GM19452 (cell line): Measurements from ENCODE around the gene P2RY13.

Source experiments
- ATAC-seq: cut with Tn5 transposase; IDR thresholded peaks from one replicate; pipeline ENCODE4 v1.9.1; 2021; ENCODE audit not compliant: unreplicated experiment

P2RY13 gene

GRCh38 chr3:151321526-151321925 lies 7.8 kb downstream of the P2RY13 start:
- ATAC-seq: no peak

DNA sequence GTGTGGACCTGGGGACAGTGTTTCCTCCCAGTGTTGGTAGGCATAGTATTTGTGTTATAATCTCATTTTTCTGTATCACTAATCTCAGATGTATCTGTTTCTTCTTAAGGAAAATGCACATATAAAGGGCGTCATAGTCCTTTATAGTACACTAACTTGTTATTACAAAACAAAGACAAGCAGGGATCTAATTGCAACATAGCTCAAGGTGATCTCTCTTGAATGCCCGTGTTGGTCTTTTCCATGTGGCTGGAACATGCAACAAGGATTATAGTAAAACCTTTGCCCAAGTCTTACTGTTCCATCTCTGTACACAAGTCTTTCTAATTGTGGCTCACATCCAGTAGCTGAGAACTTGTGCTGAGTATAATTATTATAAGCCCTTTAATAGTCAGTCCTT lies 9.2 kb downstream of the P2RY13 start:
- ATAC-seq: no peak

- ATAC-seq: no peak
Observed at GRCh38 chr3:151319628-151320027, 9.7 kb downstream of the P2RY13 start.

- ATAC-seq: no peak
Observed at GRCh38 chr3:151318991-151319390, 10.4 kb downstream of the P2RY13 start.

DNA sequence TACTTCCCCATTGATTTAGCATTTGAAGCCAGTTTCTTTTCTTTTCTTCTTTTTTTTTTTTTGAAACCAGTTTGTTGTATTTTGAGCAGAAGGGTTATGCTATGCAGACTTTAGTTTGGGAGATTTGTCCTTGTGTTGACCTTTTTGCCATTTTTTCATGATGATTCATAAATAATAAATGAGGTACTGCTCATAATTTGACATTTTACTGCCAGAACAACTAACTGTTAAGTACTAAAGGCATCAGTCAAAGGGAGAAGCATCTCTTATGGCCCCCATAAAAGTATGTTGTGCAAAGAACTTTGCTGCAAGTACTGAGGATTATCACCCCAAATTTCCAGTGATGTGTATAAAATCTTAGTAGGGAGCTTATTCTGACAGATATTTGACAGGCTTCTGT lies 11.0 kb downstream of the P2RY13 start:
- ATAC-seq: no peak

DNA sequence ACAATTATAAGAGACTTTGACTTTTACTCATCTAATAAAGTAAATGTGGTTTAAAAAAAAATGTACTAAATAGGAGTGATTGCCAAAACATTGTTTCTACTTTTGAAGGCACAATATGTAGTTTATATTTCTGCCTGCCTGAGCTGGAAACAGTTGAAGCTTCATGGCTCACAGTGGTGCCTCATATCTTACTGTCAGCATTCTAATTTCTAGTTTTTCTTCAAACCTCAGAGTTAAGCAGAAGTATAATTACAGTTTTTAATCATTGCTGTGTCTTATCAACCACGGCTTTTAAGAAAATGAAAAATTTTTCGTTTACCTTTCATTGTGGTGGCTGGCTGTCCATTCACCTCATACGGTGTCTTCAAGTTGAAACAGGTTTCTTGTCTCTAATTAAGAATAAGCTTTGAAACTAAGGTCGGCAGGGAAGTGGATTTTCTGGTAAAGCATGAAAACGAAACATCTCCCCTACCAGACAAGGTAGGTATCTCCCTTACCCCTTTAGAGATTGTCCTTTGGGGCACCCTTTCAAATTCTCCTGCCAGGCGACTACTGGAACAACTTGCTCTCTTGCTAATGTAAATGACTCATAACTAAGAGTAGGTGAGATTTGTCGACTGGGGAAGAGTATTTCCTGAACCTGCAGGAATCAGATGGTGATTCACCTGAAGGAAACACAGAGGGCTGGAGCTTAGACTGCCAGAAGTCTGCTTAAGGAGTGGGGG lies 12.9 kb downstream of the P2RY13 start, which contains the start of gene GPR87:
Gene GPR87 (minus strand): TSS at position 554 of the 725 bp plus-strand sequence. CDS start 16,720 bp downstream, outside the sequence.
- no peak for ATAC-seq

GRCh38 chr3:151315846-151316245 lies 13.5 kb downstream of the P2RY13 start:
- no peak for ATAC-seq

- ATAC-seq: no peak
Observed at GRCh38 chr3:151315136-151315535, 14.2 kb downstream of the P2RY13 start.

GRCh38 chr3:151314593-151314992 lies 14.8 kb downstream of the P2RY13 start:
- no peak for ATAC-seq

DNA sequence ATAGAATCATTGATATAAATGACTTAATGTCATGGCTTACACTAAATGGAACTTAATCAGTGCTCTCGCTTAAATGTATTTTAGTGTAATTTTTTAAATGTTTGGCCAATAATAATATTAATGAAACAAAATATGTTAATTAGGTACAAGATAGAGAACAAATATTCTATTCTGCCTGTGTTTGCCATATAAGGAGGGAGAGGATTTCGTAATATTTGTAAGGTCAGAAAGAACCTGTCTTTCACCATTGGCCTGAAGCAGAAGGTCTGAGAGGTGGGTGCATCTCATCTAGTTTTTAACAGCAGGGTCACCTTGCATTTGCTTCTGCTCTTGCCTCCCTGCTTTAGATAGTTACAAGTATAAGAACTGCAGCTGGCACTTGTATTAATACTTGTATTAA lies 15.2 kb downstream of the P2RY13 start:
- no peak for ATAC-seq

DNA sequence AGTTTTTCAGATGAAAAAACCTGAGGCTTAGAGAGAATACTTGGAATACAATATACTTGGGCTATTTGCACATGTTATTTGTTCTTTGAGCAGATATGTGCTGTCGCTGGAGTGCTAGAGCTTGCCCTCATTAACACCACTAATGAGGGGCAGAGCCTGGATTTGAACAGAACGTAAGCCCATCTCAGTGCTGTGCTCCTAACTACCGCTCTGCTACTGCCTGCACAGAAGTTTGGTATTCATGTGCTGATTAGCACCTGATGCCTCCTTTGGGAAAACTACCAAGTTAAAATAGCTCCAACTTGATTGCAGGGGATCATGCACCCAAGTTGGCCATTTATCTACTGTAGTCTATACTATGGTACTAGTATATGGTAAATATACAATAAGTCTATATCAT lies 16.4 kb downstream of the P2RY13 start:
- ATAC-seq: no peak

DNA sequence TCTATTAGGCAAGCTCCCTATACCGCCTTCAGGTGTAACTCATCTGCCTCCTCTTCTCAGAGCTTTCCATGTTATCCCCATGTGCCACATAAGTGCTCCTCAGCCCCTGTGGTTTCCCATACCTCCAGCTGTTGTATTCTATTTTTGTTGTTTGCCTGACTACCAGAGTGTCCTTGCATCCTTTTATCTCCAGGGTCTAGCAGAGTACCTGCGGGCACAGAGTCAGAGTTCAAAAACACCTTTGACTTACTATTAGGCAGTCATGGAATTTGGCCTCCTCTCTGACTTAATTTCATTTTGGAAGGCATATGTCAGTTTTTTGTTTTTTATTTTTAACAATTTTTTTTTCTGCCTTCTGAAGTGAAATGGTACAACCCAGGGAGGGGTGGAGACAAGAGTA lies 19.8 kb downstream of the P2RY13 start:
- ATAC-seq: no peak

DNA sequence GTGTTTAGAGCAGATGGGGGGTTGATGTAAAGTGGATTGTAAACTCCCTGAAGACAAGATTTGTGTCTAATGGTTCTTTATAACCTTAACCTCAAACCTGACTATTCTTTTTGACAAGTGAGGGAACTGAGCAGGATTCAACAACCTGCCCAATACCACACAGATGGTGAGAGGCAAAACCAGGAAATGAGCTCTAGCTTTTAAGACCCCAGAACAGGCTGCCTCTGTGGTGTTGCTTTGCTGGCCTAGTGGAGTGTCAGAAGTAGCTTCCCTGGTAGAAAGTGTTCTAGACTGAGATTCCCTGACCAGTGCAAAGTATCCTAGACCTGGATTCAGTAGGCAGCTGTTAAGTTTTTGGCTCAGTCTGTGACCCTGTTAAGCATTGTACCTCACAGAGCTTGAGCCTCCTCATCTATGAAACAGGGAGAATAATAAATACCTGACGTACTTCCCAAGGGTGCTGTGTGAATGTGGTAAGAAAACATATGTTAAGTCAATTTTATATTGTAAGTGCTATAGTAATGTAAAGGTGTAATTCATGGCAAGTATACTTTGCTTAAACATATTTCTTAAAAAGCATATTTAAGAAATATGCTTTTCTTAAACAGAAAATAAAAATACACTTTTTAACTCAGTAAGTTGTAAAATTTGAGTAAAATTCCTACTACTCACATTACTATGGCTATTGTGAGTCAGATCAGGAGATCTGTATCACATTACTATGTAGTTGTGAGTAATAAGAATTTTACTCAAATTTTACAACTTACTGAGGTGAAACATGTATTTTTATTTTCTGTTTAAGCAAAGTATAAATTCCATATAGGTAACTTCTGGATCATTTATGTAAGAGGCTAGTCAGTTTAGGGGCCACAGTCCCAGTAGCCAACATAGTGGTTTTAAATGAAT lies 21.5 kb downstream of the P2RY13 start:
- no peak for ATAC-seq

GRCh38 chr3:151307131-151307530 lies 22.2 kb downstream of the P2RY13 start:
- no peak for ATAC-seq

DNA sequence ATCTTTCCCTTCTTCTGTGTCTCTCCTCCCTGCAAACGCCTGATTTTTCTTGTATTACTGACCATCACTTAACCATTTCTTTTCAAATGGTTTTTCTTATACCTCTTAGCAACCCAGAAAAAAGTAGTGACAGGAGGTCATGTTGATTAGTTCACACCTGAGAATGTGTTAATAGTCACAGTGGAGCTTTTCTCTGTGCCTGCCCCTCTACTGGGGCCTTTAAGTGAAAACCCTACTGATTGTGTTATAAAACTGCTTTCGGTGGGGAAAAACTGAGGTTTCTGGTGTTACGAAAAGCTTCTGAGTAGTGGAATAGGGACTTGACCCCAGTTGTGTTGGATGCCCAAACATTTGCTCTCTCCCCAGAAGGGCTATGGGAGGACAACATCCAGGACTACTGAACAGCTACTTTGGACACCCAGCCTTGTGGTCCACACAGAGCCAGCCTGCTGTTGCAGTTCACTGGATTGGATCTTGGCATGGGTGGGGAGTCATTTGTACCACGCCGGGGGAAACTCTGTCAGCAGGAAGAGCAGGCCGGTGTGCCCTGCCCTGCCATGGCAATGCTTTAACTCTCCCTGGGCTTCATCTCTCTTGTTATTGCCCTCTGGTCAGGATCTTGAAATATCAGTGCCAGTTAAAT lies 23.1 kb downstream of the P2RY13 start:
- no peak for ATAC-seq

- no peak for ATAC-seq
Observed at GRCh38 chr3:151305775-151306151, 23.6 kb downstream of the P2RY13 start.

- ATAC-seq: no peak
Observed at GRCh38 chr3:151305060-151305774, 24.1 kb downstream of the P2RY13 start.

- ATAC-seq: no peak
Observed at GRCh38 chr3:151303751-151304150, 25.6 kb downstream of the P2RY13 start.

GRCh38 chr3:151301787-151302186 lies 27.6 kb downstream of the P2RY13 start:
- no peak for ATAC-seq

GRCh38 chr3:151300539-151300938 lies 28.8 kb downstream of the P2RY13 start:
- ATAC-seq: no peak

DNA sequence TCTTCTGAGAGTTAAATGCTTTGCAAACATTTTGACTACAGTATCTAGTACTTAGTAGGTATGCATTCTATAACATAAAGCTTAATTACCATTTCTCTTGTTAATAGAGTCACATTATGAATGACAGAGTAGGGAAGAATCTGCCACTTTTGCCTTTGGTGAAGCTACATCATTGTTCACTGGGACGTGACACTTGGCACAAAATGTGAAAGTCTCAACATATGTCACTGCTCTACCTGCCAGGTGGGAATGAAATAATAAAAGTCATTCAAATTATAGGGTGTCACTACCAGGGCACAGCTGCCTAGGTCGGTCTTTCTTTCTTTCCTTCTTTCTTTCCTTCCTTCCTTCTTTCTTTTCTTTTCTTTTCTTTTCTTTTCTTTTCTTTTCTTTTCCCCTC lies 30.3 kb downstream of the P2RY13 start:
- no peak for ATAC-seq
